Stimulated activated naive CD4-positive, alpha-beta T cell treated with Interleukin-2 at 50 U/mL for 16 hours (primary cell): ENCODE data around the gene NDOR1.
A peak's percentile ranks its signal among the peaks of the same experiment; 100 is the strongest.

Experiments
- DNase-seq: peaks from one replicate; lab custom pipeline; 2025; lab: John Stamatoyannopoulos, UW

NDOR1 gene

GRCh38 chr9:137205126-137206069 is at the start of gene NDOR1, which contains the start of gene TMEM203:
Gene NDOR1, plus strand, starts transcription at chr9:137205700. Its CDS starts 78 bp downstream, at chr9:137205778.
Gene TMEM203, minus strand, starts transcription at chr9:137205648. Its CDS starts 234 bp downstream, at chr9:137205414.
- DNase-seq: peak; percentile 92

DNA sequence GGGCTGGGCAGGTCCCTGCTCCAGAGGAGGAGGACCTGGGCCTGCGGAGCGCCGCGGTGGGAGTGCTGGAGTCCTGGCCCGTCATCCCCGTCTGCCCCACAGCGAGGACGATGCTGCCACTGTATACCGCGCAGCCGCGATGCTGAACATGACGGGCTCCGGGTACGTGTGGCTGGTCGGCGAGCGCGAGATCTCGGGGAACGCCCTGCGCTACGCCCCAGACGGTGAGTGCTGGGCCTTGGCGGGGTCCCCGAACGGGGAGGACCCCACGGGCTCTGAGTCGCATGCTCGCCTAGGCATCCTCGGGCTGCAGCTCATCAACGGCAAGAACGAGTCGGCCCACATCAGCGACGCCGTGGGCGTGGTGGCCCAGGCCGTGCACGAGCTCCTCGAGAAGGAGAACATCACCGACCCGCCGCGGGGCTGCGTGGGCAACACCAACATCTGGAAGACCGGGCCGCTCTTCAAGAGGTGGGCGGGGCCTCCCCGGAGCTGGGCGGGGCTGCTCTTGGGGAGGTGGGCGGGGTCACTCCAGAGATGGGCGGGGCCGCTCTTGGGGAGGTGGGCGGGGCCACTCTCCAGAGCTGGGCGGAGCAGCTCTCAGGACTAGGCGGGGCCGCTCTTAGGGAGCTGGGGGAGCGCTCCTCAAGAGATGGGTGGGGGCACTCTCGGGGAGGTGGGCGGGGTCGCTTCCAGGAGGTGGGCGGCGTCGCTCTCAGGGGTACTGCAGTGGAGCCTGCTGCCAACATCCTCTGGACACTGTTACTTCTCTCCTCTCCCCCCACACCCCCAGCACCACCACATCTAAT is 48.7 kb upstream of the NDOR1 start:
- peak; percentile 50 for DNase-seq

GRCh38 chr9:137157618-137158415 is 47.7 kb upstream of the NDOR1 start:
- DNase-seq: no peak

DNA sequence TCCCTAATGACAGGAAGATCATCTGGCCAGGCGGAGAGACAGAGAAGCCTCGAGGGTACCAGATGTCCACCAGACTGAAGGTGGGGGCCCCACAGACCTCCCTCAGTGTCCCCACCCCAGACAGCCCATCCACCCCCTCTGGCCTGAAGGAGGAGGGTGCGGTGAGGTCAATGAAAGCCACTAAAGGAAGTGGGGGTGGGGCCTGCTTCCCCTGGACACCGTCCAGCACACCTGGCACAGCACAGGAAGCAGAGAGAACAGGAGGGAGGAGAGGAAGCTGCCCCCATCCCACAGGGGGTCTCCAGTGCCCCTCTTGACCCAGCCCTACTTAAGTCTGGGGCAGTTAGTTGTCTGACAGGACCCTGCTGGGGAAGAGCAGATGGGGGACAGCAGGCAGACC is 46.9 kb upstream of the NDOR1 start:
- DNase-seq: no peak

DNA sequence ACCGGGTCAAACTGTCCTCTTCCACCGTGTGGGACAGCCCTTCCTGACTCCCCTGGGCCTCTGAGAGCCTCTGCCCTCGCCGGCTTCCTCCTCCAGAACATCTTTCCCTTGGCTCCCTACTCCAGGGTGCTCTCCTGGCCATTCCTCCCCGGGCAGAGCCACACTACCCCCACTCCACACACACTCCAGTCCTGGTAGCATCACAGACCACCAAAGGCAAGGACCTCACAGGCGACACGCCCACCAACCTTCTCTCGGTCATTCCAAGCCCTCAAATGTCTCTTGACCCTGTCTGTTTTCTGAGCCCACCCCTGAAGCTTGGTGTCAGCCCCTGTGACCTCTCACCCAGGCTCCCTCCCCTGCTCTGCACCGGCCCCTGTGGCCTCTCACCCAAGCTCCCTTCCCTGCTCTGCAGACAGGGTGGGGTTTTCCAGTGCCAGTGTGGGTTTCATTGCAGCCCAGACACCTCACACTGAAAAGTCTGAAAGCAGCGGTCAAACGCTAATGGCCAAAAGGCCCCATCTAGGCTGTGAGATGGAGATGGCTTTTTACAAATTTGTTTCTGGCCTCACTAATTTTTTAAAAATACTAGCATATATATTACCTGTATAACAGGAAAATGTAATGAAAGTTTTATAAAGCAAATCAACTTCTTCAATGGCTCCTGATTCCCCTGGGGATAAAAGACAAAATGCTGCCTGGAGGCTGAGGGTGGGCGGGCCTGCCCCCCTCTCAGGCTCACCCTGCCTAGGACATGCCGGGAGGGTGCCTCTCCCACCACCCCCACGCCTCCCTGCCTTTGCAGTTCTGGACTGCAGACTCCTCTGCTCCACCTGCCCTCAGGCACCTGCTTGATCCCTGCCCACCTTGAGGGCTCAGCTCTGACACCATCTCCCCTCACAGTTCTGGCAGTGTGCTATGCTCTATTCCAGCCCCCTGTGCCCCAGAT is 46.1 kb upstream of the NDOR1 start:
- DNase-seq: no peak

GRCh38 chr9:137160054-137160425 is 45.5 kb upstream of the NDOR1 start:
- no peak for DNase-seq

- DNase-seq: no peak
Measured at GRCh38 chr9:137160716-137161557, 44.6 kb upstream of the NDOR1 start.

GRCh38 chr9:137161558-137162486 is 43.7 kb upstream of the NDOR1 start:
- no peak for DNase-seq

DNA sequence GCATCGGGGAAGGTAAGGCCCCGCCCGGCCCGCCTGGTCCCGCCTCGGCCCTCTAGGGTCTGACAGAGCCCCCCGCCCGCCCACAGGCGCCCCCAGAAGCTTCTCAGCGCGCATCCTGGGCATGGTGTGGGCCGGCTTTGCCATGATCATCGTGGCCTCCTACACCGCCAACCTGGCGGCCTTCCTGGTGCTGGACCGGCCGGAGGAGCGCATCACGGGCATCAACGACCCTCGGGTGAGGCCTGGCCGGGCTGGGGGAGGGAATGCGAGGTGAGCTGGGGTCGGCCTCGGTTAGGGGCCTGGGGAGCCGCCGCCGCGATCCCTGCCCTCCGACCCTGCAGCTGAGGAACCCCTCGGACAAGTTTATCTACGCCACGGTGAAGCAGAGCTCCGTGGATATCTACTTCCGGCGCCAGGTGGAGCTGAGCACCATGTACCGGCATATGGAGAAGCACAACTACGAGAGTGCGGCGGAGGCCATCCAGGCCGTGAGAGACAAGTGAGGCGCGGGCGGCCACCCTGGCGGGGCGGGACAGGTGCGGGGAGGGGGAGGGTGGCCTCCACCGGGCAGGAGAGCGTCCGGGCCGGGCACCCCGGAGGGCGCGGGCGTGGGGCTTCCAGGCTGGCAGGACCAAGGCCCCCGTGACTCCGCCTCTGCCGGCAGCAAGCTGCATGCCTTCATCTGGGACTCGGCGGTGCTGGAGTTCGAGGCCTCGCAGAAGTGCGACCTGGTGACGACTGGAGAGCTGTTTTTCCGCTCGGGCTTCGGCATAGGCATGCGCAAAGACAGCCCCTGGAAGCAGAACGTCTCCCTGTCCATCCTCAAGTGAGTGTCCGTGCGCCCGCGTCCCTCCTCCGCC is 42.8 kb upstream of the NDOR1 start:
- peak; percentile 5 for DNase-seq

DNA sequence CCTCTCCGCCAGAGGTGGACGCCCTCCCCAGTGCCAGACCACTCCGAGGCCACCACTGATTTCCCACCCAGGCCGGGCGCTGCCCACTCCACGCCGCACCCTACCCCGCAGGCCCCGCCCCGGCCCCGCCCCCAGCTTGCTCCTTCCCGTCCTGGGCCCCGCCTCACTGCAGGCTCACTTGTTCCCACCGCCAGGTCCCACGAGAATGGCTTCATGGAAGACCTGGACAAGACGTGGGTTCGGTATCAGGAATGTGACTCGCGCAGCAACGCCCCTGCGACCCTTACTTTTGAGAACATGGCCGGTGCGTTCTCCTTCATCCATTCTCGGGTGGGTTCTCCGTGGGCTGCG is 42.2 kb upstream of the NDOR1 start:
- no peak for DNase-seq

DNA sequence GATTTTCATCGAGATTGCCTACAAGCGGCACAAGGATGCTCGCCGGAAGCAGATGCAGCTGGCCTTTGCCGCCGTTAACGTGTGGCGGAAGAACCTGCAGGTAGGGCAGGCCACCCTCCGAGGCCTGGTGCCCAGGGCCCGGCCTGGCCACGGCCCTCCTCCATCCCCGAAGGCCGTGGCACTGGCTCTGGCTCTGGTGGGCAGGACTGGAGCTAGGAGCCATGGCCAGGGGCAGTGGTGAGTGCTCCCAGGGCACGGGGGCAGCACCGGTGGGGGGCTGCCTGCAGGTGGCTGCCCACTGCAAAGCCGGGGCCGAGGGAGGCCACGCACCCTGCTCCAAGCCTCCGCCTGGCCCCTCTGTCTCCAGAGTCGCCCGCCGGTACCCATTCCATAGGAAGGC is 41.7 kb upstream of the NDOR1 start:
- no peak for DNase-seq

GRCh38 chr9:137164370-137165249 is 40.9 kb upstream of the NDOR1 start:
- DNase-seq: no peak

GRCh38 chr9:137165250-137165836 is 40.2 kb upstream of the NDOR1 start:
- no peak for DNase-seq

DNA sequence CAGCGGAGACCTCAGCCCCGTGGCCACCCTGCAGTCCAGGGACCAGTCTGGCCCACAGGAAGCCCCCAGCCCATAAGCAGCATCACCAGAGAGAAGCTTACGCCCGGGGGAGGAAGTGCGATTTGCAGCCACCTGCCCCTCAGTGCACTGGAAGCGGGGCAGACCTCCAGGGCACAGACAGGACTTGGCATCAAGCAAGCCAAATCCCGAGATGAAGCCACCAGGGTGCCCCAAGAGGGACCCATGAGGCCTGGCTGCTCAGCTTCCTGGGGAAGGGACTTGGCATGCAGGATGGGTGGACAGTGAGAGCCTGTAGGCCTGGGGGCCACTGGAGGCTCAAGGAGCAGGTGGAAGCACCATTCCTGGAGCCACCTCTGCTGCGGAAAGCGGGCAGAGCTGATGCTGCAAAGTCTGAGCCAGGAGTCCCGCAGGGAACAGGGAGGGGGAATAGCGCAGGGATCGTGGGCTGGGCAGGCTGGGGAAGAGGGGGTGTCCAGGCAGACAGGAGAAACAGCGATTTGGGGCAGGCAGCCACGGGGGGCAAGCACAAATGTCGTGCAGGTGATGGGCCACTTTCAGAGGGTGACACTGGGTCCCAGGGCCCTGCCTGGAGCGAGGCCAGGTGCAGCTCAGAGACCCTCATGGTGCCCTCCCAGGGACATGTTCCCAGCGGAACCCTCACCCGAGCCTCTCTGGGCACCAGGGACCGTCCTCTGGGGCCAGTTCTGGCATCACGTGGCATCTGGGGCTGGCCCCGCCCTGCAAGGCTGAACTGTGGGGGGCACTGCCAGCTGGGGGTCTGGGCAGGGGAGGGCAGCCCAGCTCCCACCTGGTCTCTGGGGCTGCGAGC is 38.9 kb upstream of the NDOR1 start:
- no peak for DNase-seq

- DNase-seq: no peak
Measured at GRCh38 chr9:137167277-137167746, 38.2 kb upstream of the NDOR1 start.
